ENCODE measurements around the gene INTS14. TPM values are rescaled to one million over a fixed set of nuclear protein-coding genes. Genes with fewer than 3 reads are reported as not detected.

The INTS14 gene
- total and polyA plus RNA-seq, 2 experiments from 2014 or later = 28.6 to 45.7 TPM

DNA sequence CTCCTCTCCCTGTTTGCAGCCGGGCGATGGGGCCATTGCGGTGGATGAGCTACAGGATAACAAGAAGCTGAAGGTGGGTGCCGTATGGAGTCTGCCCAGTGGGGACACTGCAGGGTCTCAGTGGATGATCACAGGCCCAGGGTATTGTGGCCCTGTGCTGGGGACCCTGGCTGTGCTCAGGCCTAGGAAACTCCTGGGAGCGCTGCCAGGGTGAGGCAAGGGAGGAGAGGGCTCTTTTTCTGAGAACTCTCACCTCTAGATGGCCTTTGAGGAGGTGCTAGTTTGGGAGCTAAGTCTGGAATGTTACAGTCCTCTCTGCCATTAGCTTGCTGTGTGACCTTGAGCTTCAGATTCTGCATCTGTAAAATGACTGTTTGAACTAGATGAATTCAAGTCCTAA is 27.2 kb upstream of the INTS14 start:
- no peak overlapping the region for H2AFZ ChIP-seq
- DNase-seq (ENCODE audit: low spot score) = no peak
- no peak overlapping the region for H3K4me3 ChIP-seq
- no peaks in the 10 kb centered on the region for H3K27me3 ChIP-seq
- H3K9me2 ChIP-seq (replicated peaks; ENCODE audit: insufficient read depth) = no peaks in the 10 kb centered on the region
- H3K4me2 ChIP-seq = no peak overlapping the region
- H3K79me2 ChIP-seq = no peaks in the 10 kb centered on the region
- H3K9me3 ChIP-seq (ENCODE audit: low read depth) = no peaks in the 10 kb centered on the region
- 90% methylated on average over 5 of the region's 5 CpGs for WGBS (ENCODE audit: low lambda C conversion rate, missing lambda C conversion rate)
- H4K20me1 ChIP-seq (ENCODE audit: insufficient read depth, poor library complexity, severe bottlenecking) = no peaks in the 10 kb centered on the region
- H3K27ac ChIP-seq = peak overlapping the region; percentile 31
- H3K4me1 ChIP-seq (ENCODE audit: insufficient read depth) = no peaks in the 10 kb centered on the region
- TF ChIP-seq EZH2 (IDR thresholded peaks at IDR 0.05; ENCODE audit: borderline replicate concordance) (no peak), EZH2phosphoT487 (IDR thresholded peaks at IDR 0.05; ENCODE audit: low read depth, severe bottlenecking, unreplicated experiment) (no peak)
- TF ChIP-seq, protein P1, sequence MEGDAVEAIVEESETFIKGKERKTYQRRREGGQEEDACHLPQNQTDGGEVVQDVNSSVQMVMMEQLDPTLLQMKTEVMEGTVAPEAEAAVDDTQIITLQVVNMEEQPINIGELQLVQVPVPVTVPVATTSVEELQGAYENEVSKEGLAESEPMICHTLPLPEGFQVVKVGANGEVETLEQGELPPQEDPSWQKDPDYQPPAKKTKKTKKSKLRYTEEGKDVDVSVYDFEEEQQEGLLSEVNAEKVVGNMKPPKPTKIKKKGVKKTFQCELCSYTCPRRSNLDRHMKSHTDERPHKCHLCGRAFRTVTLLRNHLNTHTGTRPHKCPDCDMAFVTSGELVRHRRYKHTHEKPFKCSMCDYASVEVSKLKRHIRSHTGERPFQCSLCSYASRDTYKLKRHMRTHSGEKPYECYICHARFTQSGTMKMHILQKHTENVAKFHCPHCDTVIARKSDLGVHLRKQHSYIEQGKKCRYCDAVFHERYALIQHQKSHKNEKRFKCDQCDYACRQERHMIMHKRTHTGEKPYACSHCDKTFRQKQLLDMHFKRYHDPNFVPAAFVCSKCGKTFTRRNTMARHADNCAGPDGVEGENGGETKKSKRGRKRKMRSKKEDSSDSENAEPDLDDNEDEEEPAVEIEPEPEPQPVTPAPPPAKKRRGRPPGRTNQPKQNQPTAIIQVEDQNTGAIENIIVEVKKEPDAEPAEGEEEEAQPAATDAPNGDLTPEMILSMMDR (IDR thresholded peaks at IDR 0.05; ENCODE audit: poor library complexity) = no peak
- no peaks in the 10 kb centered on the region for H3K36me3 ChIP-seq (replicated peaks; ENCODE audit: insufficient read depth, low read depth)

DNA sequence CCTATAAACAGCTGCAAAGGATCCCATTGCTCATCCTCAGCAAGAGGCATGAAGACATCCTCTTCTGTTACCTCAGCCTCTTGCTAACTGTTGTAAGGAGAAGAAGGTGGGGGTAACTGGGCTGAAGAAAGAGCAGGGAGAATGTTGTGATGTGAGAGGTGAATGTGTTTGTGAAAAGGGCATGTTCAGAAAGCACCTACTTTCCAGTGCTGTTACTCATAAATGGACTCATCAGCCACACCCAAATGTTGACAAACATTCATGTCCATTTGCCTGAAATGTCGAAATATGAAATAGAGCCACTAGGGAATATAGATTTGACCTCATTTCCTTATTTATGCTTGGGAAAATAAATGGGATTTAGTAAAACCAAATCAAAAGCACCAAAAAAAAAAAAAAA is 23.4 kb upstream of the INTS14 start:
- DNase-seq (ENCODE audit: low spot score) = no peak
- Histone ChIP-seq H3K4me2 (no peak overlapping the region), H2AFZ (no peak overlapping the region), H3K79me2 (no peaks in the 10 kb centered on the region), H3K36me3 (replicated peaks; ENCODE audit: insufficient read depth, low read depth) (no peaks in the 10 kb centered on the region), H3K9me2 (replicated peaks; ENCODE audit: insufficient read depth) (no peaks in the 10 kb centered on the region), H3K4me1 (ENCODE audit: insufficient read depth) (no peaks in the 10 kb centered on the region), H3K27ac (no peak overlapping the region), H3K9me3 (ENCODE audit: low read depth) (no peaks in the 10 kb centered on the region), H3K4me3 (no peak overlapping the region), H3K27me3 (no peaks in the 10 kb centered on the region), H4K20me1 (ENCODE audit: insufficient read depth, poor library complexity, severe bottlenecking) (no peaks in the 10 kb centered on the region)
- WGBS (ENCODE audit: low lambda C conversion rate, missing lambda C conversion rate) = 88% methylated on average over 1 of the region's 1 CpG
- no peak for TF ChIP-seq EZH2 (IDR thresholded peaks at IDR 0.05; ENCODE audit: borderline replicate concordance)
- TF ChIP-seq, protein P1 (IDR thresholded peaks at IDR 0.05; ENCODE audit: poor library complexity) = no peak

DNA sequence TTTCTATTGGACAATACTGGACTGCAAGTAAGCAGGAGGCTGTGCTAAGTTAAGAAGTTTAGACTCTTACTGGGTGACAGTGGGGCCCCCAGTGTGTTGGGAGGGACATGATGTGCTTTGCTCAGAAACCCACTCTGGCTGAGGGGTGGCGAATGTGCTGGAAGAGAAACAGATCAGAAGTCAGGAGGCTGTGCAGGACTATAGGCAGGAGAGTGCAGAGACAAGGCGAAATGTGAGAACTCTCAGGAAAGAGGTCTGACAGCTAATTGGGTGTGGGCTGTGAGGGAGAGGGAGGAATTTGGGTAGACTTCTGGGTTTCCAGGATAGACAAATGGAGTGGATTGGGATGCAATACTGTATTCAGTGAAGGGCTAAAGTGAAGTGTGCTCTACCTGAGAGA is 22.8 kb upstream of the INTS14 start:
- WGBS (ENCODE audit: low lambda C conversion rate, missing lambda C conversion rate) = 73% methylated on average over 2 of the region's 2 CpGs
- no peaks in the 10 kb centered on the region for H3K36me3 ChIP-seq (replicated peaks; ENCODE audit: insufficient read depth, low read depth)
- H4K20me1 ChIP-seq (ENCODE audit: insufficient read depth, poor library complexity, severe bottlenecking) = no peaks in the 10 kb centered on the region
- TF ChIP-seq EZH2 (IDR thresholded peaks at IDR 0.05; ENCODE audit: borderline replicate concordance) (no peak), EZH2phosphoT487 (IDR thresholded peaks at IDR 0.05; ENCODE audit: low read depth, severe bottlenecking, unreplicated experiment) (no peak)
- TF ChIP-seq, protein P1 (IDR thresholded peaks at IDR 0.05; ENCODE audit: poor library complexity) = no peak
- no peak overlapping the region for H3K27ac ChIP-seq
- H3K79me2 ChIP-seq = no peaks in the 10 kb centered on the region
- DNase-seq (ENCODE audit: low spot score) = no peak
- H3K9me3 ChIP-seq (ENCODE audit: low read depth) = no peaks in the 10 kb centered on the region
- no peak overlapping the region for H2AFZ ChIP-seq
- no peaks in the 10 kb centered on the region for H3K27me3 ChIP-seq
- no peak overlapping the region for H3K4me3 ChIP-seq
- no peaks in the 10 kb centered on the region for H3K4me1 ChIP-seq (ENCODE audit: insufficient read depth)
- H3K9me2 ChIP-seq (replicated peaks; ENCODE audit: insufficient read depth) = no peaks in the 10 kb centered on the region
- H3K4me2 ChIP-seq = no peak overlapping the region

All from hepatocyte (in vitro differentiated cells).